GM21390 (cell line): ENCODE results near the gene ABCA4.

ENCODE experiments used
- ATAC-seq: cut with Tn5 transposase; IDR thresholded peaks from one replicate; pipeline ENCODE4 v1.9.1; 2021; ENCODE audit not compliant: unreplicated experiment

Gene ABCA4

DNA sequence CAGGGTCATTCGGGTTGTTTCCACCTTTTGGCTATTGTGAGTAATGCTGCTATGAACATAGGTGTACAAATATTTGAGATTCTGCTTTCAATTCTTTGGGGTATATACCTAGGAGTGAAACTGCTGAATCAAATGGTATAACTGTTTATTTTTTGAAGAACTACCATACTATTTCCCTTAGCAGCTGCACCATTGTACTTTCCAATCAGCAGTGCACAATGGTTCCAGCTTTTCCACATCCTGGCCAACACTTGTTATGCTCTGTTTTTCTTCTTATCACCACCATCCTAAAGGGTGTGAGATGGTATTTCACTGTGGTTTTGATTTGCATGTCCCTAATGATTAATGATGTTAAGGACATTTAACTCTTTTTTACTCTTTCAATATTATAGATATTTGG is 3.6 kb upstream of the ABCA4 start:
- ATAC-seq = no peak

DNA sequence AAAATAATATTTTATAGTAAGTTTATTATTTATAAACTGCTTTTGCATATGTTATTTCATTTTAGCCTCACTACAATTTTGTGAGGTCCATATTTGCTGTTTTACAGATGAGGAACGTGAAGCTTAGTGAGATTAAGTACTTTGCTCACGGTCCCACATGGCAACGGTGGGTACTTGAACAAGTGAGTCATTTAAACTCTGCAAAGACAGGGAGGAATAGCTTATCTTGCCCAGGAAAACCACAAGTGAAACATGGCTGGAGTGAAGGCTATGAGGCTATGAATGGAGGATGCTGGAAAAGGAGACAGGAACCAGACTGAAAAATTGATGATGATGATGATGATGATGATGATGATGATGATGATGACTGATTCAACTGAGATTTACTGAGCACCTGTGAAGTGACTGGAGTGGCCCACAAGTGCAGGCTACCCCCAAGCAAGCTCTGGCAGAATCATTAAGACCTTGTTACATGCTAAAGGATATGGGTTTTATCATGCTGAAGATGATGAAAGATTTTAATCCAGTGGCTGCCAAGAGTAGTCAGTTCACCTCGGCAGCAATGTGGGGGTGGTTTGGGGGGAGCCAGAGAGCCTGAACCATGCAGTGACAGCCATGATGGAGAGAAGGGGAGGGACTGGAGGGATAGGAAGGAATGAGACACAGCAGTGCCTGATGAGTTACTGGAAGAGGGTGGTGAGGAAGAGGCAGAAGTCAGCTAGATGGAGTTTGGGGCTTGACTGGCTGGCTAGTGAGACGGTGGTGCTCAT is 1.4 kb upstream of the ABCA4 start:
- ATAC-seq = no peak

DNA sequence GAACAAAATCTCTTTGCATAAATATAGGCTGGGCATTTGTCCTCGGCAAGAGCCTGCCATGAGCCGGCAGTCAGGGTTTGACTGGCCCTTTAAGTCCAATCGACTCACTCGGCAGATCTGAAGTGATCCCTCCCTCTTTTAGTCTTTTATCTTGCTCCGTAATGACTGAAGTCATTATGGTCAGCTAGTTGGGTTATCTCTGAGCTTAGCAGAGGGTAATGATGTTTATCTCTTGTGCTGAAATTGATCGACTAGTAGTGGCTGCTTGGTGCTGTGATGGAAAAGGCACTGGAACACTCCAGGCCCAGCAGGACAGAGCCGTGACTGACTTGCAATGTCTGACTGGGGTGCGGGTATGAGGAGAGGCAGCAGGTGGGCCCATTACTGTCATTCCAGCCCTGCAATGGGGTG is 468 bp upstream of the ABCA4 start:
- ATAC-seq = no peak

DNA sequence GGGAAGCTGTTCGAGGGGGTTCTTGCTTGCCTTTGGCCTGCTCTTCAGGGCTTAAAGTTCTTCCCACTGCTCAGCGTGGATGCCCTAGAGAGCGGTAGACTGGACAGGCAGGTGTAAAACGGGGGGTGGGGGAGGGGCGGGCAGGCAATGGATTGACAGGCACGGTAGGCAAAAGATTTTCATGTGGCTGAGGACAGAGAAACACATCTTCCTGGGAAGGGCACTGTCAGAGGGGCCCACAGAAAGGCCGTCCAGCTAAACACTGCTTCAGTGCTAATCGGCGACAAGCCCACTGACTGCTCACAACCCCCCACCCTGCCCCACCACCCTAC is 412 bp downstream of the ABCA4 start:
- no peak for ATAC-seq

DNA sequence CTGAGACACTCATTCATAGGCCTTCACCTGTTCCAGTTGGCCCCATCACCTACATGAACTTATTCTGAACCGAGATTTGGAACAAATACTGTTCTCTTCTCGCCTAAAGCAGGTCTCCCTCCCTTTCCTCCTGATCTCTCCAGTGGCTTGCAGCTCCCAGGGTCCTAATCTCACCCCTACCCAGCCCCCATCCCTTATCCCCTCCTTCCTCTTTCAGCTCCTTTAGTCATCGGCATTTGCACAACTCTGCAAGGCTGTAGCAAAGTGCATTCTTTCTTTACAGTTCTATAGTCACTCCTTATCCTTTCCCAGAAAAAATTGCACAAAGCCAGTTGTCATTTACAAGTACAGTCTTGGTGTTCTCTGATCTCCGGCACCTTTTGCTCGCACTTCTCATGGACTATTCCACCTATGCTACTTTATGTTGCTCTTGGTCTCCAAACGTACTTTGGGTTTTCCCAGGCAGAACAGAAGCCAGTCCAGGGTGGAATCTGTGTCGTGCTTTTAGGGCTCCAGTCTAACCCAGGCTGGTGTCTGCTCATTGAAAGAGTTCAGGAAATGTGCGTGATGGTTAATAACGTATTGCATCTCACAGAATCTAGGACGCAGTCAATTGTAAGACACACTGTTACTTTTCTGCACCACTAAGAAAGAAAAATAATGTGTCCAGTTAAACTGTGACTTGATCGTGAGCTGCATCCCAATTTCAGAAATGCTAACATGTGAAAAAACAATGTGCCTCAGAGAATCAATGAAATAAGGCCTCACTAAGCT is 965 bp downstream of the ABCA4 start:
- no peak for ATAC-seq

DNA sequence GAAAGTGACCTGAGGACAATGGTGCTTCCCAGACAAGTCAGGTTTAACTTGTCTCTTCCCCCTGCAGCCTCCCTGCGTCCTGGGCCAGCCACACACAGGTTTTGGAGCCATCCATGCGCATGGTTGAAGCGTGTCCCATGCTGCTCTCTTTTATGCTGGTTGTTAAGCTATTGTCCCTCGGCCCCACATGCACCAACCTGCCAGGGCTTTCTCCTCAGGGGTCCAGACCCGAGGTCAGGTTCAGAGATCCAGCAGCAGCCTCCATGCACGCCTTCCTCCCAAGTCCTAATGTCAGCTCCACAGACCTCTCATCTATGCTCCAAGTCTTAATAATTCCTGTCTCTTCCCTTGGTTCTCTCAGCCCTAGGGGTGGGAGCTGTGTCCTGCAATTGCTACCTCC is 1.6 kb downstream of the ABCA4 start:
- ATAC-seq = no peak

DNA sequence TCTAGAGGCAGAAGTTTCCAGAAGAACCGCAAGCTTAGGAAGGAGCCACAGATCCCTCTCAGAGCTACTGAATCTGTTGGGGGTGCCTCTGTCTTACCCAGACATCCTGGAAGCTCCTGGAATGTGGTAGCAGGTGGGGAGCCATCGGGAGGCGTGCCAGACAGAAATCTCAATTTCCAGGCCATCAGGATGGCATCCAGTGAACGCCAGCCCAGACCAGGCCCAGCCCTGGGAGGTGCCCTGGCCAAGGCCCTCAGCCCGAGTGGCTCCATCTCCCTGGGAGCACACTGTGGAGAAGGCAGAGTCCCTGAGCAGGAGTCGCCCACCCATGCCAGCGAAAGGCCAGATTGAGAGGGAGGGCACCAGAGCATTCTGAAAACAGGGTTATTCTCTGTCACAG is 2.5 kb downstream of the ABCA4 start:
- no peak for ATAC-seq

DNA sequence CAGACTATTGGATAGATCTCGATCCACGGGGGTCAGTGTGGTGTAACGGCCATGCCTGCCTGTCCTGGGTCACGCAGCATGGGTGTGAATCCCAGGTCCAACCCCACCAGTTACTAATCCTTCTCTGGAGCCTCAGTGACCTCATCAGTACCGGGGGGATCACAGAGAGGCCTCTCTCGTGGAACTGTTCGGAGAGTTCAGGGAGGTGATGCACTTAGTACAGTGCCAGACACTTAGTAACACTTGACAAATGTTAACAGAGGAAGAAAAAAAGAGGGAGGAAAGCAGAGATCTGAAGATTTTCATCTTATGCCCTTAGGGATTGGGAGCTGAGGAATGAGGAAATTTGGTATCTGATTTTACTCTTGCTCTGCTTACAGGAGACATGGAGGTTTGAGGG is 2.9 kb downstream of the ABCA4 start:
- ATAC-seq = no peak

DNA sequence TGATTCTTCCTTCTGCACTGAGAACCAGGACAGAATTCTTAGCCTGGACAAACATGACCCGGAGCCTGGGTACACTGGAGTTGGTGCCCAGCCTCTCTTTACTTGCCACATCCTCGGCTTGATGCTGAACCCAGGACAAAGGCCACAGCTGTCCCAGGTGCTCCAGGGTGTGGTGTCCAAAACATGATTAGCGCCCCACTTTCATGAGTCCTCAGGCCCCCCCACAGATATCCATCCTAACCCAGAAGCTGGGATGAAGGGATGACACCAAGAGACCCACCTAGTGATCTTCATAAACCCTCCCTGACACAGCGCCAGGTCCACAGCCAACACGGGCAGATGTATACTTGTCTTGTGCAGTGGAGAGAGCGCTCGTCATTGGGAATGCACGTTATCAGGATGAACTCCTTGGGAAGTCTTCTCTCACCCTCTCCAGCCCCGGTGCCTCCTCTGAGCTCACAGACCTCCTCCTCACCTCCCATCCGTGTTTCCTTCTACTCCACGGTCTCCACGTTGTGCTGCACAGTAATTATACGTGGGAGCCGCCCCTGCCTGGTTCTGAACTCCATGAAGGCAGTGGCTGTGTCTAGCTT is 3.6 kb downstream of the ABCA4 start:
- ATAC-seq = no peak

DNA sequence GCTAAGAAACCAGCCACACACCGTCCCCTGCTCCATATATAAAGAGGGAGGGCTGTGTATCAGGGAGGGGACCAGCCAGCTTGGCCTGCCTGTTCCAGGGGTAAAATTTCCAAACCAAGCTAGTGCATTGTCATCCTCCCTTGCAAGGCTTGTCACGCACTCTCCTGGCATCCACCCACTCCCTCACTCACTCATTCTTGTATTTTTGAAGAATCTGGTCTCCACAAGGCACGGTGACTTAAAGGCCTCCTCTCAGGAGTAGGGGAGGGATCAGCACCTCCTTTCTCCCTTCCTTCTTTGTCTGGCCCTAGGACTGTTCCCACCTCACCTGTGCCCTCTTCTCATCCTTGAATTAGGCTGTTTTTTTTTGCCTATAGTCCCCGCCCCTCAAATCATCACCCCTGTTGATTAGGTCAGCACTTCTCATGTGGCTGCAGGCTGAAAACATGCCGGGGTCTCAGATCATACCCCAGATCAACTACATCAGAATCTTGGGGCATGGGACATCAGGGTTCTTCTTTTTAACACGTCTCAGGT is 5.0 kb downstream of the ABCA4 start:
- no peak for ATAC-seq

DNA sequence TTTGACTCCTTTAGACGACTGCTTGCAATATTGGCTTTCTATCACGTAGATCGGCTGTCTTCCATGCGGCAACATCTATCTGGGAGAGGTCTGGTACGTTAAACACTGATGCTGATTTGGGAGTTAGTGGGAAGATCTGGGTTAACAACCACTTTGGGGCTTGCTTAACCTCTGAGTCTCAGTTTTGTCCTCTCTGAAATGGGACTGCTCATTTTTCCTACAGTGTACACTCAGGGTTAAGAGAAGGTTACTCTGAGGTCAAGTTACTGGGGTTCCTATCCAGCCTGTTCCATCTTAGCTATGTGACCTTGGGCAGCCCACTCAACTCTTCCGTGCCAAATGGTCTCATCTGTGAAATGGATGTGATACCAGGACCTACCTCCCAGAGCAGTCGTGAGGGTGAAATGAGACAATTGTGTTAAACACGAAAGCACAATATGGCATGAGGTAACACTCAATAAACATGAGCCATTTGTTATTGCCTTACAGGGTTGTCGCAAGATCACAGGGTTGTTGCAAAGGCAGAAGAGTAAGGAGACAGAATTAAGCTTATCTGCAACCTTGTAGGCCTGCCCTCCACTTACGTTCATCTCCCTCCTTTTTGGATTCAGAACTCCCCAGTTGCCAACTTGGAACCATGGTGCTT is 5.6 kb downstream of the ABCA4 start:
- no peak for ATAC-seq

DNA sequence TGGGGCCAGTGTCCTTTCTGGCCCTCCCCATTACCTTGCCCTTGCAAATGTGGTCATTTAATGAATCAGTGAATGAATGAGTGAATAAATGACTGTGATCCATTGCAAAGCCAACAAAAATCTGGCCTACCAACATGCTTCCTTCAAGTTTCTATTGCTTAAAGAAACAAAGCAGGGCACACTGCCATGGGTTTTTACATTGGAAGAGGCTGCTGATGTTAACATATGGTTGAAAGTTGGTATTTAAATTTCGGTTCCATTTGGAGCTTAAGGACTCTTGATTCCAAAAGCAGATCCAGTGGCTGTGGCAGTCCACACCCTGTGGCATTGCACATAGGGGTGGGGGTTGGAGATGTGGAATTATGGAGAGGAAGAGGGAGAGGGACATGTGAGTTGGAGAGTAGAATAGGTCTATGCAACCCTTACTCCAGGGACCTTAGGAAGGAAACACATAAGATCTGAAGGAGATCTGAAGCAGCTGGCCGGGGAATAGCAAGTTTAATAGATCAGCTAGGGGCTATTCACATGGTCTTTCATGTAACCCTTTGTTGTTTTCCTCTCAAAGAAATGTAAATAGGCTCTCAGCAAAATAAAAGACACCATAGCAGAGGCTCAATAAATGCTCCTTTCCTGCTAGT is 7.2 kb downstream of the ABCA4 start:
- no peak for ATAC-seq

DNA sequence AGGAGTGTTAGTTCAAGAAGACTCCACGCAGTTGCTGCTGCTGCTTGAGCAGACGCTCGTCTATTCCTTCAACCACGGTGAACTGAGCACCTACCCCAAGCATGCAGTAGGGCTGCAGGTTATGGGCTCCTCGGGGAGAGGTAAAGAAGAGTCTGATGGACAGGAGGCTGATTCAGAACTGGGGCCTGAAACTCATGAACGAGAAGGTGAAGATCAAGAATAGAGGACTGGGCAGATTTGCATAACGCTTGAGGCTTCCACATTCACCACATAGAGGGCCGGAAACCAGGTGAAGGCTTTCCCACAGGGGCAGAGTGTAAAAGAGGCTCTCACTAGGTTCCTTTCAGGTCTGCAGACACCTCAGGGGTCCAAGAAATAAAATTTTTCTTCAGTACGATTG is 9.1 kb downstream of the ABCA4 start:
- no peak for ATAC-seq

DNA sequence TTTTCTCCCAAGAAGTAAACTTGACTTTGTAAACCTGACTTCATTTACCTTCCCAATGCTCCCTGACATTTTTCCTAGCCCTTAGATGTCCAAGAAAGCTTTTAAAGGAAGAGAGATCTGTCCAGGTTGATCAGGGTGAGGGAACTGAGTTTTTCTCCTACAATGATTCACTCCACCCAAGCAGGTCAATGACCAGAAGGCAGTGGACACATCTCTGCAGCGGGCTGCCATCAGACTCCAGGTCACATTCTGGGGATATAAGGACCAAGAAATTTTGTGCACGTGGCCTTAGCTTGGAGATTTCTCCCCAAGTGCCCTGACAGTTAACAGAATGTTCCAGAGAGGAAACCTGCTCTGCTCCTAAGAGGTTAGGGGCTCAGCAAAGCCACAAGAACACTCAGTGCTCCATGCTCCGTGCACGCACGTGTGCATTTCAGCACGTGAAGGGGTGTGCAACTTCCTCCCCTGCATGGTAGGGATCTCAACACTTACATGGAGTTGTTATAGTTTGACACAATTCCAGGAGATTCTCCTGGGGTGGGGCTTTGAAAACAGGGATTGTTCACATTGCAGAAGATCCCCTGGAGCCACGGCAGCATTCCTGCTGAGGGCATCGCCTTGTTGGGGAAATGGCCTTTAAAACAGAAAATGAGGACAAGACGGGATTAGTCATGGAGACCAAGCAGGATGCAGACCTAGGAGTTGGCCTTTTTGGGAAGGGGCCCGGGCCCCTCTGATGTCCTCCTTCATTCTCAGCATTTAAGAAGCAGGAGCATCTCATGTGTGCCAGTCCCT is 9.8 kb downstream of the ABCA4 start:
- no peak for ATAC-seq

DNA sequence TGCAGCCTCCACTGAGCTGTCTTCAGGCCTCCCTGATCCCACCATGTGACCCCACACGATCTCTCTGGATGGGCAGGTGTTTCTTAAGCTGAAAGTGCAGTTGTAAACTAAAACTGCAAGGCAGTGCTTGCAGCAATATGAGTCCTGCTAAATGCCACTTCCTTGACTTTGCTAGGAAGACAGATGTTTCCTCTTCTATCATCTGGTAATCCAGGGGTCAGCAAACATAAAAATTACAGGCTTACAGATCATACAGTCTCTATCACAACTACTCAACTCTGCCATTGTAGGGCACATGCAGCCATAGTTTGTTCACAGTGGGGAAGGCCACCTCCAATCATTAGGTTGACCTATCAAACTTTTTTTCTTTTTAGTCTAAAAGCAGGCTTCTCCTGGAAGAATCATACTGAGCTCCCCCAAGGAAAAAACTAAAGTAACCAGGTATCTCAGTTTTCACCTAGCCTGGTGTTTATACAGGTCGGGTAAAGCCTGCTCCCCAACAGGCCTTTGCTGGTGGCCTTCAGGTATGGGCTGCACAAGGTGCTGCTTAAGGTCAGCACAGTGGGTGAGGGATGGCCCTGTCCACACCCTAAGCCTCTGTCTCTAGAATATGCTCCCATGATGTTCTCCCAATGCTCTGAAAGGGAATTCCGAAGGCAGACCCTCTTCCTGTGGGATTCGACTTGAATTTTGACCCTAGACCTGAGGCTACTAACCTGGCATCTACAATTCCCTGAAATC is 10.8 kb downstream of the ABCA4 start:
- ATAC-seq = no peak

DNA sequence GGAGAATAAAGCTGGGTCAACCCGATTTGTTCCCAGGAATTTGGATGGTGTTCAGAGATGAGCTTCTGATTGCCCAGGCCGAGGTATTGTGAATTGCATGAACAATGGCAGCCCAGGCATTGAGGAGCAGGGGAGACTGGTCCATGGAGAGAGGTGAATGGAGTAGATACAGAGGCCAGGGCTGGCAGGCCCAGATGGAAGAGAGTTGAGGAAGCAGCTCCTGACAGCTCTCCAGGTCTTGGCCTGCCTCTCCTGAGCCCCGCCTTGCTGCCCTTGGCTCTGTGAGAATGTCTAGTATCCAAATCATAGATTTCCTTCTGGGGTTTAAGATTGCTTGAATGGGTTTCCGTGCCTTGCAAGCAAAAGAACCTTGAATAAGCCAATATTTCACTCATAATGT is 11.5 kb downstream of the ABCA4 start:
- no peak for ATAC-seq

DNA sequence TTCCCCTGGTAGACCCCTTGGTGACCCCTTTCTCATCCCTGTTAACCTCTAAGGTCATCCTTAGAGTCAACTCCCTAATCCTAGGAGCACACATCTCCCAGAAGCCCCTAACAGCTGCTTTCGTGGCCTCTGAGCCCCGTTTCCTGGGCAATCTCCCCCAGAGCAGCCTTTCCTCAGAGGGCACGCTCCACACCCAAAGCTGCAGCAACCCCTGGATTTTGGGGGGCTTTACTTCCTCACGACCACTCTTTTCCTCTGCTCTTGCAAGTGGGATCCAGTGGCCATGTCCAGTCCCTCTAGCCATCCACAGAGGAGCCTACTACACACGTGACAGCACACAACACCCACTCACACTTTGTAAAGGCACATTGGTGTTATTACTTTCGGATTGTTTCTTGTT is 13.8 kb downstream of the ABCA4 start:
- ATAC-seq = no peak

DNA sequence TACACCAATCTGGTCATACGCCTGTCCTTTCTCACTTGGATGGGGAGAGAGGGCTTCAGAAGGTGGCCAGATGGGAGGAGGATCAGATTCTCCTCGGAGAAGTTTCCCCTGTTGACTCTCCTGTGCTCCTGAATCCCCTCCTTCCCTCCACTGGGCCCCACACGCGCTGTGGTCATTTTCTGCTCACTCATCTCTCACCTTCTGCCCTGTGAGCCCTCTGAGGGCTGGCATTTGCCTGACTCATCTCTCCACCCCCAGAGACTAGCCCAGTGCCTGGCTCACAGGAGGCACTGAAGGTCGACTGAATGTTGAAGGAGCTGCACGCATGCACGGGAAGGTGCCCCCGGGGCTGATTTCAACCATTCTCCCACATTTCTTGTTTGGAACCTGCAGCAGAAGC is 14.2 kb downstream of the ABCA4 start:
- ATAC-seq = no peak

DNA sequence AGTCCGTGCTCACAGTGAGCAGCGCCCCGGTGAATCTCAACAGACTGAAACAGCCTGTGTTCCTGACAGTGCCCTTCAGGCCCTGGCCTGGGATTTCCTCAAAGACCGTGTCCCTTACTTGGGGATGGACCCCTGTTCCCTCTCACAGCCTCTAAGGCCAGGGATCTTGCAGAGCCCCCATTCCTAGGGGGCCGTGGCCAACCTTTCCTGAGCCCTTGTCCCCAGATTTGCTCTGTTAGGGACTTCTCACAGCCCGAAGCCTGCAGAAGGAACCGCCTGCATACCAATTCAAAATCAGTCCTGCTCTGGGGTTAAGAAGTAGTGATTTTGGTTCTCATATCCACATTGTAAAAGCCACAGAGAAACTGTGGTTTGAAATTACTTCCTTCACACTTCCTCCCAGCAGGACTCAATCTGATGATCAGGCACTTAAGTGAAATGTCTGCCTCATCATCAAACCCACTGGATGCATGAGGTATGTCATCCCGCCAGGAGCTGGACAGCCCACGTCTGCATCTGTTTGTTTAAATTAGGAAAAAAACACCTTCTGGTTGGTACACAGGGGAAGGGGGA is 14.9 kb downstream of the ABCA4 start:
- ATAC-seq = no peak
